HG03175 (cell line): ENCODE measurements around the gene CASK.
A peak's percentile ranks its signal among the peaks of the same experiment; 100 is the strongest.

Source experiments
- ATAC-seq: cut with Tn5 transposase; IDR thresholded peaks from one replicate; pipeline ENCODE4 v1.9.1; 2021; ENCODE audit warnings: mild to moderate bottlenecking, moderate library complexity; ENCODE audit not compliant: unreplicated experiment

Gene CASK

GRCh38 chrX:41846714-41847113, 76.6 kb downstream of the CASK start:
- ATAC-seq = no peak

- peak; percentile 58 for ATAC-seq
These were observed 85.9 kb downstream of the CASK start for GRCh38 chrX:41837270-41837944.

GRCh38 chrX:41828826-41829225, 94.5 kb downstream of the CASK start:
- ATAC-seq = no peak

- no peak for ATAC-seq
These were observed 95.5 kb downstream of the CASK start for GRCh38 chrX:41827886-41828285.

GRCh38 chrX:41825796-41826195, 97.6 kb downstream of the CASK start:
- ATAC-seq = no peak

GRCh38 chrX:41824551-41824950, 98.8 kb downstream of the CASK start:
- no peak for ATAC-seq

- ATAC-seq = no peak
These were observed 100.0 kb downstream of the CASK start for GRCh38 chrX:41823402-41823801.

- ATAC-seq = no peak
These were observed 100.5 kb downstream of the CASK start for GRCh38 chrX:41822892-41823291.

GRCh38 chrX:41808047-41808446, 115.3 kb downstream of the CASK start:
- no peak for ATAC-seq

GRCh38 chrX:41802958-41803357, 120.4 kb downstream of the CASK start:
- no peak for ATAC-seq

GRCh38 chrX:41799661-41800060, 123.7 kb downstream of the CASK start:
- no peak for ATAC-seq

GRCh38 chrX:41796577-41796976, 126.8 kb downstream of the CASK start:
- no peak for ATAC-seq

- ATAC-seq = no peak
These were observed 127.3 kb downstream of the CASK start for GRCh38 chrX:41796046-41796445.

- ATAC-seq = no peak
These were observed 134.0 kb downstream of the CASK start for GRCh38 chrX:41789374-41789773.

GRCh38 chrX:41785685-41786084, 137.7 kb downstream of the CASK start:
- no peak for ATAC-seq

- no peak for ATAC-seq
These were observed 141.9 kb downstream of the CASK start for GRCh38 chrX:41781500-41781899.

- ATAC-seq = no peak
These were observed 143.4 kb downstream of the CASK start for GRCh38 chrX:41779941-41780340.

- no peak for ATAC-seq
These were observed 144.3 kb downstream of the CASK start for GRCh38 chrX:41779030-41779564.

- ATAC-seq = no peak
These were observed 161.7 kb downstream of the CASK start for GRCh38 chrX:41761702-41762101.

GRCh38 chrX:41761169-41761568, 162.2 kb downstream of the CASK start:
- ATAC-seq = no peak

GRCh38 chrX:41759817-41760216, 163.5 kb downstream of the CASK start:
- no peak for ATAC-seq

- no peak for ATAC-seq
These were observed 165.0 kb downstream of the CASK start for GRCh38 chrX:41758401-41758800.

- no peak for ATAC-seq
These were observed 172.6 kb downstream of the CASK start for GRCh38 chrX:41750716-41751115.
